Measurements from ENCODE around the gene PPARGC1A. TPM values are rescaled to one million over a fixed set of nuclear protein-coding genes. Genes with fewer than 3 reads are reported as not detected.

The PPARGC1A gene
- total RNA-seq, 2 experiments from 2014 or later: not detected

GRCh38 chr4:23788460-23788859, 101.4 kb downstream of the PPARGC1A start:
- Mint-ChIP-seq H3K4me1 (ENCODE audit: low read depth) (no peaks in the 10 kb centered on the region), H3K9me3 (peaks cover 2% of the 10 kb centered on the region), H3K27ac (no peak overlapping the region), H3K36me3 (ENCODE audit: low read depth) (no peaks in the 10 kb centered on the region), H3K27me3 (no peaks in the 10 kb centered on the region), H3K4me3 (no peak overlapping the region)
- no peaks in the 10 kb centered on the region for H3K9me3 ChIP-seq (ENCODE audit: control insufficient read depth in 1 of 2, insufficient read depth in 1 of 2, low read length in 2 of 2)
- H3K4me3 ChIP-seq (ENCODE audit: low read length): no peak overlapping the region
- ATAC-seq (ENCODE audit: poor library complexity): no peak
- no peak overlapping the region for H3K27ac ChIP-seq (ENCODE audit: low read depth in 1 of 2, low read length in 2 of 2)
- POLR2A ChIA-PET: no interaction called here
- intact Hi-C loops (cut with DNase I, micrococcal nuclease): no loop called here
- TF ChIP-seq CTCF (IDR thresholded peaks at IDR 0.05): no peak
- no peaks in the 10 kb centered on the region for H3K4me1 ChIP-seq (ENCODE audit: insufficient read depth, low read length)
- CTCF ChIA-PET: no interaction called here
- H3K27me3 ChIP-seq (ENCODE audit: control insufficient read depth in 1 of 2, insufficient read depth in 2 of 2, low read length in 2 of 2): no peaks in the 10 kb centered on the region
- DNase-seq: no peak
- no peaks in the 10 kb centered on the region for H3K36me3 ChIP-seq (ENCODE audit: insufficient read depth, low read length)

GRCh38 chr4:23788027-23788426, 101.8 kb downstream of the PPARGC1A start:
- H3K27me3 Mint-ChIP-seq: no peaks in the 10 kb centered on the region
- Histone ChIP-seq H3K36me3 (ENCODE audit: insufficient read depth, low read length) (no peaks in the 10 kb centered on the region), H3K27ac (ENCODE audit: low read depth in 1 of 2, low read length in 2 of 2) (no peak overlapping the region), H3K27me3 (ENCODE audit: control insufficient read depth in 1 of 2, insufficient read depth in 2 of 2, low read length in 2 of 2) (no peaks in the 10 kb centered on the region), H3K4me3 (ENCODE audit: low read length) (no peak overlapping the region), H3K4me1 (ENCODE audit: insufficient read depth, low read length) (no peaks in the 10 kb centered on the region), H3K9me3 (ENCODE audit: control insufficient read depth in 1 of 2, insufficient read depth in 1 of 2, low read length in 2 of 2) (no peaks in the 10 kb centered on the region)
- TF ChIP-seq CTCF (IDR thresholded peaks at IDR 0.05): no peak
- H3K4me1 Mint-ChIP-seq (ENCODE audit: low read depth): no peaks in the 10 kb centered on the region
- peaks cover 2% of the 10 kb centered on the region for H3K9me3 Mint-ChIP-seq
- H3K4me3 Mint-ChIP-seq: no peak overlapping the region
- no peaks in the 10 kb centered on the region for H3K36me3 Mint-ChIP-seq (ENCODE audit: low read depth)
- no peak overlapping the region for H3K27ac Mint-ChIP-seq
- intact Hi-C loops (cut with DNase I, micrococcal nuclease): no loop called here
- ChIA-PET POLR2A (no interaction called here), CTCF (no interaction called here)
- DNase-seq (no peak), ATAC-seq (ENCODE audit: poor library complexity) (no peak)

GRCh38 chr4:23782778-23783437, 106.9 kb downstream of the PPARGC1A start:
- DNase-seq (no peak), ATAC-seq (ENCODE audit: poor library complexity) (no peak)
- no peaks in the 10 kb centered on the region for H3K36me3 ChIP-seq (ENCODE audit: insufficient read depth, low read length)
- Mint-ChIP-seq H3K36me3 (ENCODE audit: low read depth) (no peaks in the 10 kb centered on the region), H3K27ac (no peak overlapping the region), H3K4me3 (no peak overlapping the region), H3K27me3 (no peaks in the 10 kb centered on the region), H3K9me3 (peaks cover 5% of the 10 kb centered on the region), H3K4me1 (ENCODE audit: low read depth) (no peaks in the 10 kb centered on the region)
- intact Hi-C loops (cut with DNase I, micrococcal nuclease): no loop called here
- no peak for TF ChIP-seq CTCF (IDR thresholded peaks at IDR 0.05)
- H3K9me3 ChIP-seq (ENCODE audit: control insufficient read depth in 1 of 2, insufficient read depth in 1 of 2, low read length in 2 of 2): no peaks in the 10 kb centered on the region
- ChIA-PET POLR2A (no interaction called here), CTCF (no interaction called here)
- H3K4me1 ChIP-seq (ENCODE audit: insufficient read depth, low read length): no peaks in the 10 kb centered on the region
- no peaks in the 10 kb centered on the region for H3K27me3 ChIP-seq (ENCODE audit: control insufficient read depth in 1 of 2, insufficient read depth in 2 of 2, low read length in 2 of 2)
- H3K27ac ChIP-seq (ENCODE audit: low read depth in 1 of 2, low read length in 2 of 2): no peak overlapping the region
- H3K4me3 ChIP-seq (ENCODE audit: low read length): no peak overlapping the region
